GM13977 (cell line): ENCODE results near the gene GLRX5.

Experiments used
- DNase-seq: peaks from one replicate; pipeline ENCODE4 v3.0.0; 2012; ENCODE audit warnings: low spot score
- in situ Hi-C: fragments of 300-500 bp; cut with MboI; formaldehyde crosslinking; loops from one replicate; pipeline ENCODE4 v1.12.0; 2022; ENCODE audit warnings: low sequenced_read_pairs, low pct_unique_long_range_greater_than_20kb, mixed read lengths, inconsistent platforms; ENCODE audit not compliant: unreplicated experiment
- TF ChIP-seq, protein P1 (sequence below): IDR thresholded peaks from 2 replicates; pipeline ENCODE4 v1.5.1; 2012; ENCODE audit warnings: mild to moderate bottlenecking, control low read depth; ENCODE audit not compliant: insufficient read depth; ENCODE audit errors: extremely low read depth, missing control alignments

Gene GLRX5

DNA sequence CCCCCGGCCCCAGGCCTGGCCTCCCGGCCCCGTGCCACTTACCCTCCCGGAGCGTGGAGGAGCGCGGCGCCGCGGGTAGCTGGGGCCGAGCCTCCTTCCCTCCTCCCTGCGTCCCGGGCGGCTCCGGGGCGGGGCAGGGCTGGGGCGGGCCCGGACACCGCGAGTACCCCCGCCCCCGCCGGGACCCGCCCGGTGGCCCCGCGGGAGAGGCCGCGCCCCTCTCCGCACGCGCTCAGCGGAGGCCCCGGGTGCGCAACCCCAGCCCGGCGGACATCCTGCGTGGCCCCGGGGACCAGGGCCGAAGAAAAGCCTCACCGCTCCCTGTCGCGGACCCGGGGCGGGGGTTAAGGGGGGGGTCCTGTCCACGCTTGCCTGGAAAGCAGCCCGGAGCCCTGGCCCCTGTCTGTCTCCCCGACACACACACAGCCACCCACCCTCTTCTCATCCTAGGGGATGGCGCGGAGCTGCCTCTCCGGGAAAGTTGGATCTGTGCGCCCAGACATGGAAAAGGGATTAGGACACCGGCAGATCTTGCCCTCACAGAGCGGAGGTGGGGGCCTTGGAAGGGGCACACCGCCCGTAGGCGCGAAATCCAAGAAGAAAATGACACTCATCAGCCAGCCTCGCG, 18.2 kb upstream of the GLRX5 start, which contains the start of gene SYNE3:
TSS of gene SYNE3 (minus strand) at position 97 of the 628 bp plus-strand sequence. CDS start 40,829 bp downstream, outside the sequence.
- TF ChIP-seq, protein P1, sequence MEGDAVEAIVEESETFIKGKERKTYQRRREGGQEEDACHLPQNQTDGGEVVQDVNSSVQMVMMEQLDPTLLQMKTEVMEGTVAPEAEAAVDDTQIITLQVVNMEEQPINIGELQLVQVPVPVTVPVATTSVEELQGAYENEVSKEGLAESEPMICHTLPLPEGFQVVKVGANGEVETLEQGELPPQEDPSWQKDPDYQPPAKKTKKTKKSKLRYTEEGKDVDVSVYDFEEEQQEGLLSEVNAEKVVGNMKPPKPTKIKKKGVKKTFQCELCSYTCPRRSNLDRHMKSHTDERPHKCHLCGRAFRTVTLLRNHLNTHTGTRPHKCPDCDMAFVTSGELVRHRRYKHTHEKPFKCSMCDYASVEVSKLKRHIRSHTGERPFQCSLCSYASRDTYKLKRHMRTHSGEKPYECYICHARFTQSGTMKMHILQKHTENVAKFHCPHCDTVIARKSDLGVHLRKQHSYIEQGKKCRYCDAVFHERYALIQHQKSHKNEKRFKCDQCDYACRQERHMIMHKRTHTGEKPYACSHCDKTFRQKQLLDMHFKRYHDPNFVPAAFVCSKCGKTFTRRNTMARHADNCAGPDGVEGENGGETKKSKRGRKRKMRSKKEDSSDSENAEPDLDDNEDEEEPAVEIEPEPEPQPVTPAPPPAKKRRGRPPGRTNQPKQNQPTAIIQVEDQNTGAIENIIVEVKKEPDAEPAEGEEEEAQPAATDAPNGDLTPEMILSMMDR = no peak
- in situ Hi-C loops = loop anchor here (25.0 kb wide), 1 partner anchor 1554 kb away; no protein-coding TSS in a partner anchor
- peak; percentile 93 for DNase-seq

DNA sequence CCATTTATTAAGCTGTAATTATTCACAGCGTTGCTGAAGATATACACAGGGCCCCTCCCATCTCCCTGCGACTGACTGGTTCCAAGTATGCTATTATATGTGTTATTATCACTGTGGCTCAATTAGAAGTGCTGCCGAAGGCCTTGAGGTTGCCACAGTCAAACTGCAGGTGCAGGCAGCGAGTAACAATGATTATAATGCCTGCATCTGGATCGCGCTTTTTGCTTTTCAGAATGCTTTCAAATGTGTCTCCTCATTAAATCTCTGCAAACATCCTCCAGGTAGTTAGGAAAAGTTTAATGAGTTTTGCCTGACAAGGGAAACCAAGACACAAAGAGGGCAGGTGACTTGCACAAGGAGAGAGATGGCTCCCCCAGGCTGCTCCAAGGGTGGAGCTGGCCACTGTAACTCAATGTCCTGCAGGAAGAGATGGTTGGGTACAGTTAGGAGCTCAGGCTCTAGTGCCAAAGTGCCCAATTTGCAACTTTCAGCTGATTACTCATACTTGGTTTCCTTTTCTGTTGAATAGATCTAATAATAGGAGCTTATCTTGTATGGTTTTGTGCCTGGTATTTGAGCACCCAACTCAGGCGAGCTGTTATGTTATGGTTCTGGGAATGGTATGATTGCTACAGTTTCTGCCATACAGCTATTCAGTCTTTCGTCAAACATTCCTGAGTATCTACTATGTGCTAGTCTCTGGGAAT, 16.7 kb upstream of the GLRX5 start:
- TF ChIP-seq, protein P1 = no peak
- in situ Hi-C loops = loop anchor here (25.0 kb wide), 1 partner anchor 1556 kb away; no protein-coding TSS in a partner anchor
- DNase-seq = no peak

DNA sequence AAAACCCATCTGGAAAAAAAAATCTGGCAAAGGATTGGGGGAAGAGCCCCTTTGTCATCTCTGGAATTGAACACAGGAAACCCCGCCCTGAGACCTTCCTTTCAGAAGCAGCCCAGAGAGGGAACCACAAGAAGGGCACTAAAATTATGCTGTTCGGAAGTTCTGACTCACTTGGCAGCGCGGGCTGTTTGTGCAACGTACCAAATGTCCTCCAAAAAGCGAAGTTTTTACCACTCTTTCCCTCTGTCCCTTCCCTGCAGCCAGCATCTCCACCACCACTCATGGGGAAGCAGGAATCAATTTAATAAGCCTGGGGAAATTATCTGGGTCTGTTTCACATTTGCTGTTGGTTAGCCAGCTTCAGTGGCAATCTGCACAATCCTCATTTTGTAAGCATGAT, 15.2 kb upstream of the GLRX5 start:
- no peak for DNase-seq
- TF ChIP-seq, protein P1 = no peak
- in situ Hi-C loops = loop anchor here (25.0 kb wide), 1 partner anchor 1557 kb away; no protein-coding TSS in a partner anchor

DNA sequence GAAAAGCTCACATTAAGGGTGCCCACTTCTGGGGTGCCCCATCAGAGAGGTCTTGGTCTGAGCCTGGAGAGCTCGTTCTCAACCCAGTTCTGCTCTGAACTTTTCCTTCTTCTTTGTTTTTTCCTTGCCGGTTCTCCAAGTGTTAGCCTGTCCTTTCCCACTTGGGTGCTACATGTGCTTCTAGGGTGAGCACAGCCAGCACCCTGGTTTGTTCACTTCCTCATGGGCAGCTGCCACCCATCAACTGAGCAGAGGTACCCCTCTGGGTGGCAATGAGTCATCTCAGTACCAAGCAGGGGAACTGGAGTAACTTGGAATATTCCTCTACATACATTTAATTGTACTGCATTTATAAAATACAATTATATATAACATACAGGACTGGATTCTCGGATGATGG, 14.5 kb upstream of the GLRX5 start:
- TF ChIP-seq, protein P1 = no peak
- in situ Hi-C loops = loop anchor here (25.0 kb wide), 1 partner anchor 1558 kb away; no protein-coding TSS in a partner anchor
- DNase-seq = no peak

DNA sequence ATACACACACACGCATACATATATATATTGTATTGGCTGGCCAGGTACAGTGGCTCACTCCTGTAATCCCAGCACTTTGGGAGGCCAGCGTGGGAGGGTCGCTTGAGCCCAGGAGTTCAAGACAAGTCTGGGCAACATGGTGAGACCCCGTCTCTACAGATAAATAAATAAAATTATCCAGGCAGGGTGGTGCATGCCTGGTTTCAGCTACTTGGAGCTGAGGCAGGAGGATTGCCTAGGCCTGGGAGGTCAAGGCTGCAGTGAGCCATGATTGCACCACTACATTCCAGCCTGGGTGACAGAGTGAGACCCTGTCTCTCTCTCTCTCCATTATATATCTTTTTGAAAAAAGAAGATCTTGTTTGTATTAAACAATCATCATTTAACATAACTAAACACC, 13.8 kb upstream of the GLRX5 start:
- in situ Hi-C loops = loop anchor here (25.0 kb wide), 1 partner anchor 1559 kb away; no protein-coding TSS in a partner anchor
- DNase-seq = no peak
- TF ChIP-seq, protein P1 = no peak

DNA sequence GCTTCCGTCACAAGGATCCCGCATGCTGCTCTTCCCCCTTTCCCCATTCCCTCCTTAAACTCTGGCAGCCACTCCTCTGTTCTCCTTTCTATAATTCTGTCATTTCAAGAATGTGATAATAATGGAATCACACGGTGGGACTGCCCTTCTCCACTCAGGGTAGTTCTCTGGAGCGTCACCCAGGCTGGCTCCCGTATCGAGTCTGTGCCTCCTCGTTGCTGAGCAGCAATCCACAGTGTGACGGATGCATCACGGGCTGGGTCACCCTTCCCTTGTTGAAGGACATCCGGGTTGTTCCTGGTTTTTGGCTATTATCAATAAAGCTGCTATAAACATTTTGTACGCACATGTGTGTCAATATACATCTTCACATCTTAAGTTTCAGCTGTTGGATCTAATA, 12.7 kb upstream of the GLRX5 start:
- TF ChIP-seq, protein P1 = no peak
- DNase-seq = no peak
- in situ Hi-C loops = loop anchor here (25.0 kb wide), 1 partner anchor 1560 kb away; no protein-coding TSS in a partner anchor
